Kidney tubule cell (primary cell): ENCODE data around the gene CSNK1G2.

Experiments
- DNase-seq: peaks from one replicate; pipeline ENCODE4 v3.0.0-alpha.2; 2018; ENCODE audit warnings: low spot score

The CSNK1G2 gene

GRCh38 chr19:1918975-1919374 is 22.0 kb upstream of the CSNK1G2 start:
- DNase-seq: no peak

GRCh38 chr19:1920644-1921043 is 20.3 kb upstream of the CSNK1G2 start:
- DNase-seq: no peak

GRCh38 chr19:1921326-1921725 is 19.6 kb upstream of the CSNK1G2 start:
- no peak for DNase-seq

- DNase-seq: no peak
These were observed 19.1 kb upstream of the CSNK1G2 start for GRCh38 chr19:1921825-1922224.

GRCh38 chr19:1922803-1923202 is 18.2 kb upstream of the CSNK1G2 start:
- no peak for DNase-seq

GRCh38 chr19:1923319-1923718 is 17.7 kb upstream of the CSNK1G2 start:
- no peak for DNase-seq

GRCh38 chr19:1924320-1924961 is 16.5 kb upstream of the CSNK1G2 start:
- no peak for DNase-seq

GRCh38 chr19:1925544-1925943 is 15.4 kb upstream of the CSNK1G2 start:
- no peak for DNase-seq

- DNase-seq: peak; percentile 78
These were observed 11.8 kb upstream of the CSNK1G2 start for GRCh38 chr19:1929021-1929742.

- no peak for DNase-seq
These were observed 9.5 kb upstream of the CSNK1G2 start for GRCh38 chr19:1931445-1931844.

GRCh38 chr19:1932395-1932794 is 8.6 kb upstream of the CSNK1G2 start:
- no peak for DNase-seq

- DNase-seq: no peak
These were observed 7.7 kb upstream of the CSNK1G2 start for GRCh38 chr19:1933244-1933643.

- no peak for DNase-seq
These were observed 7.0 kb upstream of the CSNK1G2 start for GRCh38 chr19:1933942-1934341.

GRCh38 chr19:1935484-1936208 is 5.3 kb upstream of the CSNK1G2 start:
- peak; percentile 64 for DNase-seq

GRCh38 chr19:1936430-1936829 is 4.5 kb upstream of the CSNK1G2 start:
- no peak for DNase-seq

GRCh38 chr19:1936916-1937610 is 3.9 kb upstream of the CSNK1G2 start:
- DNase-seq: no peak

GRCh38 chr19:1938071-1938470 is 2.9 kb upstream of the CSNK1G2 start:
- DNase-seq: no peak

GRCh38 chr19:1942078-1942933 is 1.3 kb downstream of the CSNK1G2 start:
- peak; percentile 77 for DNase-seq

GRCh38 chr19:1942934-1943555 is 2.1 kb downstream of the CSNK1G2 start:
- no peak for DNase-seq

GRCh38 chr19:1943661-1944087 is 2.7 kb downstream of the CSNK1G2 start:
- no peak for DNase-seq
